ENCODE data around the gene PRRC1. TPM values are rescaled to one million over a fixed set of nuclear protein-coding genes. Genes with fewer than 3 reads are reported as not detected.
"Not testable (repeated sequence)": the region's sequence is repeated elsewhere in the genome, so short reads cannot be mapped to it uniquely, and the experiment has no call there.

PRRC1 gene
- total RNA-seq, 2 donors from 2014 or later, result 37.0 to 44.0 TPM

GRCh38 chr5:127529904-127530682 lies 12.7 kb downstream of the PRRC1 start:
- H3K4me3 ChIP-seq, result no peak overlapping the region
- no peak for TF ChIP-seq POLR2AphosphoS5 (IDR thresholded peaks at IDR 0.05)
- TF ChIP-seq POLR2A (IDR thresholded peaks at IDR 0.05), result no peak
- no peak for TF ChIP-seq CTCF (IDR thresholded peaks at IDR 0.05)
- no peaks in the 10 kb centered on the region for H3K4me1 ChIP-seq (replicated peaks)
- no peaks in the 10 kb centered on the region for H3K9me3 ChIP-seq
- DNase-seq (ENCODE audit: low spot score), result no peak
- peaks cover 0 to 5% of the 10 kb centered on the region in 2 donors for H3K36me3 ChIP-seq
- H3K27me3 ChIP-seq (replicated peaks; ENCODE audit: insufficient read depth), result no peaks in the 10 kb centered on the region
- intact Hi-C loops (cut with DNase I), result no loop called here
- 91% methylated on average over 5 of the region's 5 CpGs for WGBS
- no peak overlapping the region for H3K27ac ChIP-seq

- no peak for TF ChIP-seq POLR2A (IDR thresholded peaks at IDR 0.05)
- TF ChIP-seq CTCF (IDR thresholded peaks at IDR 0.05), result peak in 3 of 4 experiments; percentile 6 to 25 (median 11)
- H3K4me3 ChIP-seq, result no peak overlapping the region
- WGBS, result 82% methylated on average over 2 of the region's 2 CpGs
- H3K36me3 ChIP-seq, result peaks cover 0 to 5% of the 10 kb centered on the region in 2 donors
- intact Hi-C loops (cut with DNase I), result no loop called here
- H3K27ac ChIP-seq, result no peak overlapping the region
- no peaks in the 10 kb centered on the region for H3K4me1 ChIP-seq (replicated peaks)
- H3K27me3 ChIP-seq (replicated peaks; ENCODE audit: insufficient read depth), result no peaks in the 10 kb centered on the region
- DNase-seq (ENCODE audit: low spot score), result no peak
- no peaks in the 10 kb centered on the region for H3K9me3 ChIP-seq
Observed at GRCh38 chr5:127536687-127537086, 19.2 kb downstream of the PRRC1 start.

- H3K9me3 ChIP-seq; H3K27ac ChIP-seq; H3K4me1 ChIP-seq (replicated peaks); H3K27me3 ChIP-seq (replicated peaks; ENCODE audit: insufficient read depth); H3K36me3 ChIP-seq; H3K4me3 ChIP-seq; DNase-seq (ENCODE audit: low spot score); intact Hi-C loops (cut with DNase I): not testable (repeated sequence)
- 91% methylated on average over 3 of the region's 3 CpGs for WGBS
Observed at GRCh38 chr5:127540553-127540952, 23.1 kb downstream of the PRRC1 start.

GRCh38 chr5:127545249-127545648 lies 27.8 kb downstream of the PRRC1 start:
- WGBS, result 100% methylated on average over 1 of the region's 1 CpG
- H3K4me3 ChIP-seq; H3K4me1 ChIP-seq (replicated peaks); intact Hi-C loops (cut with DNase I); H3K9me3 ChIP-seq; H3K27me3 ChIP-seq (replicated peaks; ENCODE audit: insufficient read depth); H3K27ac ChIP-seq; DNase-seq (ENCODE audit: low spot score); H3K36me3 ChIP-seq: not testable (repeated sequence)

- H3K27ac ChIP-seq, result no peak overlapping the region
- intact Hi-C loops (cut with DNase I), result no loop called here
- H3K4me1 ChIP-seq (replicated peaks), result no peaks in the 10 kb centered on the region
- TF ChIP-seq CTCF (IDR thresholded peaks at IDR 0.05), result no peak
- no peak for TF ChIP-seq POLR2AphosphoS5 (IDR thresholded peaks at IDR 0.05)
- no peak for TF ChIP-seq POLR2A (IDR thresholded peaks at IDR 0.05)
- DNase-seq (ENCODE audit: low spot score), result peak; percentile 29
- H3K27me3 ChIP-seq (replicated peaks; ENCODE audit: insufficient read depth), result no peaks in the 10 kb centered on the region
- no peaks in the 10 kb centered on the region for H3K9me3 ChIP-seq
- WGBS, result 29% methylated on average over 2 of the region's 2 CpGs
- H3K4me3 ChIP-seq, result no peak overlapping the region
- H3K36me3 ChIP-seq, result no peaks in the 10 kb centered on the region
Observed at GRCh38 chr5:127549551-127549950, 32.1 kb downstream of the PRRC1 start.

Measured in prostate gland (tissue), 2 donors.